ENCODE data around the gene ADAMTS17. TPM values are rescaled to one million over a fixed set of nuclear protein-coding genes. Genes with fewer than 3 reads are reported as not detected.
"Not testable (repeated sequence)": the region's sequence is repeated elsewhere in the genome, so short reads cannot be mapped to it uniquely, and the experiment has no call there.

ADAMTS17 gene
- total RNA-seq, 1 experiment from 2014 or later = 0.16 TPM

DNA sequence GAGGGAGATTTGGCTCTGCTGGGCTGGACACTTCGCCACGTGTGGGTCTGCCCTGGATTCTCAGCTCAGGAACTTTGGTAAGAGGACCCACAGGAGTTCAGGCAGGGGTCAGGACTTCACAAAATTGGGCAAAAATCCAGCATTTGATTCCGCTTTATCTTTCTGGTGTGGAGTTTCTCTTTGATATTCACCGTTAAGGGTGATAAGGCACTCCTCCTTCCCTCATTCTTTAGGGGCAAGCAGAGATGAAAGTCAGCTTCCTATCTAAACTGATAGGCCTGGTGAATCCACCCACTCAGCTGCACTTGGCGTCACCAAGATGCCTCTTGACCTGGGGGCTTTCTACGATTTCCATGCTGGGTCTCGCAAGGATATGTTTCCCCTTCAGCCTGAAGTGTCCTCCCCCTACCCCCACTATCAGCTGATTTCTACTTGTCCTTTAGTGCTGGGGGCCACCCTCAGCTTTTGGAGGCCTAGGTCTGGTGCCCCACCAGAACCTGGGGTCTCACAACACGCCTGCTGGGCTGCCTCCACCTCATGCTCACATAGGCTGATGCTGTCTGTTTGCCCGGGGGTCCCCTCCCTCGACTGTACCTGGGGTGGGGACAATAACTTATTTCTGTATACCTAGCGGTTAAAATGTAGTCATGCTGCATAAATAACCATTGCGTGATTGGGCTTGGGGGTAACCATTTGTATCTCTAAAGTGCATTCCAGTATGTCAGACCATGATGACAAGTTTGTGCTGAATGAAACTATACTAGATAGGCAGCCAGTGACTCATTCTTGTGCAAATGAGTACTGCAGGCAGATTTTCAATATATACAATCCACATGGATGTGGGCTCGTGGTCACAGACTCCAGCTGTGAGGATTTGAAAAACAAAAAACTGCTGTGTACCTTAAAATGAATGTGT lies 248.3 kb downstream of the ADAMTS17 start:
- DNase-seq (ENCODE audit: low spot score) = no peak

DNA sequence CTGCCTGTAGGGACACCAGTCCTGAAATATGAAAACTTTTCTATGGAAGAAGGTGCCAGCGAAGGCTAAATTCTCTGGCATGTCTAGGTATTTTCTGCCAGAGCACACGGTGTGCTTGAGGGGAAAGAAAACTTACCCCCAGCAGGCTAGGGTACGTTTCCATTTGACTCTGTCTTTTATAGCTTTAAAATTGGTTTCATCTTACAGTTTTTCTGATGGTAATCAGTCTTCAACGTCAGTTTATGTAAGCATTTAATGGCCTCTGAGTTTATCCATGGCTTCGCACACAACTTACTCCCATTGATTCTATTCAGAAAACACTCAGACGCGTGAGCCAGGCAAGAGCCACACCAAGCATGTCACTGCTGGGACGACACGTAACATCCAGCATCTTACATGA lies 249.7 kb downstream of the ADAMTS17 start:
- no peak for DNase-seq (ENCODE audit: low spot score)

DNA sequence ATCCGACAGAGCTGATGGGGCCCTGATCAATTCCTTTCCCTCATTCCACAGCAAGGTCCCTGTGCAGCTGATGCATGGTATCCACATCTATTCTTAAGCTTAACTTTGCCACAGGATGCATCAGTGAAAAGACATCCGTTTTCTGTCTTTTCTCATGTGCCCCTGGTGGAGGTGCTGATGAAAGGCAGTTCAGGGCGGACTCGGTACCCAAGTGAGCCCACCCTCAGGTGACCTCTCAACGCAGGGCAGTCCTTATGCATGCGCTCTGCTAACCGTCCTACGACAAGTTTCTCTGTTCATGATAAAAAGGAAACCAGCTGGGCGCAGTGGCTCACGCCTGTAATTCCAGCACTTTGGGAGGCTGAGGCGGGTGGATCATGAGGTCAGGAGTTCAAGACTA lies 251.4 kb downstream of the ADAMTS17 start:
- no peak for DNase-seq (ENCODE audit: low spot score)

DNA sequence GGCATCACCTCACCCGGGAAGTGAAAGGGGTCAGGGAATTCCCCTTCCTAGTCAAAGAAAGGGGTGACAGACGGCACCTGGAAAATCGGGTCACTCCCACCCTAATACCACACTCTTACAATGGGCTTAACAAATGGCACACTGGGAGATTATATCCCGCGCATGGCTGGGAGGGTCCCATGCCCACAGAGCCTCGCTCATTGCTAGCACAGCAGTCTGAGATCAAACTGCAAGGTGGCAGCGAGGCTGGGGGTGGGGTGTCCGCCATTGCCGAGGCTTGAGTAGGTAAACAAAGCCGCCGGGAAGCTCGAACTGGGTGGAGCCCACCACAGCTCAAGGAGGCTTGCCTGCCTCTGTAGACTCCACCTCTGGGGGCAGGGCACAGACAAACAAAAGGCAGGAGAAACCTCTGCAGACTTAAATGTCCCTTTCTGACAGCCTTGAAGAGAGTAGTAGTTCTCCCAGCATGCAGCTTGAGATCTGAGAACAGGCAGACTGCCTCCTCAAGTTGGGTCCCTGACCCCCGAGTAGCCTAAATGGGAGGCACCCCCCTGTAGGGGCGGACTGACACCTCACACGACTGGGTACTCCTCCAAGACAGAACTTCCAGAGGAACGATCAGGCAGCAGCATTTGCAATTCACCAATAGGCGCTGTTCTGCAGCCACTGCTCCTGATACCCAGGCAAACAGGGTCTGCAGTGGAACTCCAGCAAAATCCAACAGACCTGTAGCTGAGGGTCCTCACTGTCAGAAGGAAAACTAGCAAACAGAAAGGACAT lies 257.5 kb downstream of the ADAMTS17 start:
- DNase-seq (ENCODE audit: low spot score) = not testable (repeated sequence)

DNA sequence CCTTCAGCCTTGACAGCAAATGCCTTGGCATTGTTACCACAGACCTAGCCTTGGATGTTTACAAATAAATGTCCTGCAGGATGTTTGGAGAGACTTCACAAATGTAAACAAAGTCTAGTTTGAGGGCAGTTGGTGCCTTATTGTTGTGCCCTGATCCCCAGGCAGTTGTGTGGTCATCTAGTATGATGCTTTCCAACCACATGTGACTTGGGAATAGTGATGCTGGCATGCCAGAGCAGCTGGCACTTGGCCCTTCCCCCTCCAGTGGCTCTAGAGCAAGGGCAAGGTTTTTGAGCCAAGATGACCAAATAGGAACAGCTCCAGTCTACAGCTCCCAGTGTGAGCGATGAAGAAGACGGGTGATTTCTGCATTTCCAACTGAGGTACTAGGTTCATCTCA lies 258.2 kb downstream of the ADAMTS17 start:
- no peak for DNase-seq (ENCODE audit: low spot score)

DNA sequence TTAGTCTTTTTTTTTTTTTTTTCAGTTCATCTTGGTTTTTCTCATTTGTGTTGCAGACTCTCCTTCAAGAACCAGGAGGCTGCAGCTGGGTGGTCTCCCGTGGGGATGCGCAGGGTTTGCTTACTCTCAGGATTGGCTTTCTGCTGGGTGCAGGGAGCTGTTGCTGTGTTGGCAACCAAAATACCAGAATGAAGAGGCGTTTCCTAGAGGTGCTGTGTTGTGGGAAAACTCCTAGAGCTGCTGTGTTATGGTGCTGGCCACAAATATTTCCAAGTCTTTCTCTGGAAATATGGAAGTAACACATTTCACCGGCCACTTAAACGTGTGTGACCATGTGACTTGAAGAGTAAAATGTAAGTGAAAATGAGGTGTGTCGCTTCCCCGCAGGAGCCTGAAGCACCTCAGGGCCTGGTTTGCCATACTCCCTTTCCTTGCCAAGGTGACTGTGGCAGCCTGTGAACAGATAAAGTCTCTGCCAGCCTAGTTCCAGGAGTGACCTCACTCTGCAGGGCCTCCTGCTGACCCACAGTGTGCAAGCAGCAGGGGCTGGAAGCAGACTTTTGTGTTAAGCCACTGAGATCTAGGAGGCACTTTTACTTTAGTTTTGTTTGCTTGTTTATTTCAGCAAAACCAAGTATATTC lies 258.9 kb downstream of the ADAMTS17 start:
- no peak for DNase-seq (ENCODE audit: low spot score)

DNA sequence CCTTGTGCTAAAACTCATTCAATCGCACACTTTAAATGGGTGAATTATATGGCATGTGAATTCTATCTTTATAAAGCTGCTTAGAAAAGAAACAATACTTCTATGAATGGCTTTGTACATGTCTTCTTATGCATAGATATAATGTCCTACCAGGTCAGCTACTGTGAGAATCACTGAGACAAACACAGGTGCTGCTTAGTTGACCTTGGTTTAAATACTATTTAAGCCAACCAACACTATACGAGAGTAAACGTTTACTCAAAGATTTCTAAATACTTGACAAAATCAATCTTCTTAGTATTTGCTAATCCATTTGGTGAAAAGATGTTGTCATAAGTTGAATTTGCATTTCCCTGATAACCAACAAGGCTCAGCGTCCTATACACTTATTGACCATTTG lies 260.3 kb downstream of the ADAMTS17 start:
- DNase-seq (ENCODE audit: low spot score) = no peak

DNA sequence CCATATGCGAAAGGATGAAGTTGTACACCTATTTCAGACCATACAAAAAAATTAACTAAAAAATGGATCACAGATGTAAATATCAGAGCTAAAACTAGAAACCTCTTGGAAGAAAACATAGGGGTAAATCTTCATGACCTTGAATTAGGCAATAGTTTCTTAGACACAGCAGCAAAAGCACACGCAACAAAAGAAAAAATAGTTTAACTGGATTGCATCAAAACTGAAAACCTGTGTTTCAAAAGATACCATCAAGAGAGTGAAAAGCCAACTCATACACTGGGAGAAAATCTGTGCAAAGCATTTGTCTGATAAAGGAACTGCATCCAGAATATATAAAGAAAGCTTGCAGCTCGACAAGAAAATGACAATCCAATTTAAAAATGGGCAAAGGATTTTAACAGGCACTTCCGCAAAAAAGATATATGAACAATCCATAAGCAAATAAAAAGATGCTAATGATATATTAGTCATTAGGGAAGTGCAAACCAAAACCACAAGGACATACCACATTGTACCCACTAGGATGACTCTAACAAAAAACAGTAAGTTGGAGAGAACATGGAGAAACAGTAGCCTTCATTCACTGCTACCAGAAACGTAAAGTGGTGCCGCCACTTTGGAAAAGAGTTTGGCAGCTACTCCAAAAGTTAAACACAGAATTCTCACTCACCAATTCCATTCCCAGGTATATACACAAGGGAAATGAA lies 263.1 kb downstream of the ADAMTS17 start:
- DNase-seq (ENCODE audit: low spot score) = peak; percentile 25

DNA sequence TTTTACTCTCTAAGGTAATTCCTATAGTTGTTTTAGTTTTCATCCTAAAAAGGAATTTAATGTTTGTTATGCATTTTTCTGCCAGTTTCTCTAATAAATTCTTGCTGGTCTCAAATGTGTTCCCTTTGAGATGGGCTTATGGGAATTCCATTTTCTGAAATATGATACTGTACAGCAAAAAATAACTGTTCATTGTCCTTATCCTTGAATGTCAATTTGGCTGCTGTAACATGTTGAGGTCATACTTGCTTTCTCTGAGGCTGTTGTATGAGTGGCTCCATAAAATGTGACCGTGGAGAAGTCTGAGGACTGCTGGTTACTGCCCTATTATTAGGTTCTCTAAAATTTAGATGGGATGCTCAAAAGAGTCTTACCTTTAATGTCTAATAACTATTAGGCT lies 266.5 kb downstream of the ADAMTS17 start:
- DNase-seq (ENCODE audit: low spot score) = no peak

DNA sequence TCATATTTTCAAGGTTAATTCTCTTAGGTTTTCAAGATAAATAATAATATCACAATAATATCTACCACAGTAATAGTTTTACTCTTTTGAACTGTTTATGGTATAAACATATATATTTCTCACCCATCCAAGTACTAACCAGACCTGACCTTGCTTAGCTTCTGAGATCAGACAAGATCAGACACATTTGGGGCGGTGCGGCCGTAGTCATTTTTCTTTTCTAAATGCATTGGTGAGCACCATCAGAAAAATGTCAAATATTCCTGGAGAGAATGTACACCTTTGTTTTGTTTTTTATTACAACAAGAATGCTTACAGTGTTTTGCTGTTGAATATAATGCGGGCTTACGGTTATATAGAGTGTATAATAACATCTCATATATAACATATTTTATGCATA lies 267.8 kb downstream of the ADAMTS17 start:
- no peak for DNase-seq (ENCODE audit: low spot score)

DNA sequence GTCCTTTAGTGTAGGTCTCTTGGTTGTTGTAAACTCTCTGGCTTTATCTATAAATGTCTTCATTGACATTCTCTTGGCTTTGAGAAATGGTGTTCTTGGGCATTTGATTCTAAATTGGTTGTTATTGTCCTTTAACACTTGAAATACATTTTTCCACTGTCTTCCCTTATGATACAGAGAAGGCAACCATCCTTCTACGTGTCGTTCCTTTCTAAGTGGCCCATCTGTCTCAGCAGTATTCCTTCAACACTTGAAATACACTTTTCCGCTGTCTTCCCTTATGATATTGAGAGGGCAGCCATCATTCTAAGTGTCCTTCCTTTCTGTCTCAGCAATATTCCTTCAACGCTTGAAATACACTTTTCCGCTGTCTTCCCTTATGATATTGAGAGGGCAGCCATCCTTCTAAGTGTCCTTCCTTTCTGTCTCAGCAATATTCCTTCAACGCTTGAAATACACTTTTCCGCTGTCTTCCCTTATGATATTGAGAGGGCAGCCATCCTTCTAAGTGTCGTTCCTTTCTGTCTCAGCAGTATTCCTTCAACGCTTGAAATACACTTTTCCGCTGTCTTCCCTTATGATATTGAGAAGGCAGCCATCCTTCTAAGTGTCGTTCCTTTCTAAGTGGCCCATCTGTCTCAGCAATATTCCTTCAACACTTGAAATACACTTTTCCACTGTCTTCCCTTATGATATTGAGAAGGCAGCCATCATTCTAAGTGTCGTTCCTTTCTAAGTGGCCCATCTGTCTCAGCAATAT lies 275.1 kb downstream of the ADAMTS17 start:
- DNase-seq (ENCODE audit: low spot score) = not testable (repeated sequence)

DNA sequence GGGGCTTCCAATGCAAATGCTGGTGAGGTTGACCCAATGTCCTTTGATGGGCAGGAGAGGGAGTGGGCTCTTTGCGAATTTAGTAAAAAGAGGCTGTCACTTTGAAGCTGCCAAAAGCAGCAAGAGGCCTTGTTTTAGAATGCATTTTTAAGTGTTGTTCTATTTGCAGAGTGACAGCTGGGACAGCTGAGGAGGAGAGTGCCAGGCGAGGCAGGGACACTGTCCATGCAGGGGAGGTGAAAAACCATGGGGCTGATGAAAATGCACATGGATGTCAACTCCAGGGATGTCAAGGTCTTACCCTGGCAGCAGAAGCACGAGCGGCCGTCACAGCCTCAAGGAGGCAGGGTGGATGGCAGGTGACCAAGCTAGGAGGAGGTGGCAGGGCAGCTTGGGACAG lies 279.8 kb downstream of the ADAMTS17 start:
- no peak for DNase-seq (ENCODE audit: low spot score)

DNA sequence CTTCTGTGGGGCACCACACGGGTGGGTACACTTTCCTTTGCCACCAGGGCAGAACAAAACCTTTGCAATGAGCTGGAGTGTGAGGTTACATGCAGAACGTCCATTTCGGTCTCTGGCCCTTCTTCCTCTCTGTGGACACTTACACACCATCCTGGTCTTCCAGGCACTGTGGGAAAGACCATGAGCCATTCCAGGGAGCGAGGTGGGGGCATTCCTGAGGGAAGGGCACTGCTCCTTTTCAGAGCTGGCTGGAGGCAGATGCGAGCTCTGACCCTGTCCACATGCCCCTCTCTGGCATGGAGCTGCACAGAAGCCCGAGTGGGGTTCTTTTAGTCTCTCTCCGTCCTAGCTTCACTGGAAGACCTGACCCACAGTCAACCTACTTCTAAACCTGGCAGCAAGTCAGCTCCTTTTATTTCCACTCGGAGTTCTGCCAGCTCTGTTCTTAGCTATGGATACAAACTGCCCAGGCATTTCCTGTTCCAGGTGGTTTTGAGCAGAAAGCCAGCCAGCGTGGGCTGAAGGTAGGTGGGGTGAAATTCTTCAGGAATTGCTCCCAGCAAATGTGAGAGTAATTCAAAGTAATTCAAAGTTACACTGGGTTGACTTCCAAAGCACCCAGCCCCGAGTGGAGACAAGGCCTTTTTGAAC lies 281.4 kb downstream of the ADAMTS17 start:
- DNase-seq (ENCODE audit: low spot score) = peak; percentile 66

DNA sequence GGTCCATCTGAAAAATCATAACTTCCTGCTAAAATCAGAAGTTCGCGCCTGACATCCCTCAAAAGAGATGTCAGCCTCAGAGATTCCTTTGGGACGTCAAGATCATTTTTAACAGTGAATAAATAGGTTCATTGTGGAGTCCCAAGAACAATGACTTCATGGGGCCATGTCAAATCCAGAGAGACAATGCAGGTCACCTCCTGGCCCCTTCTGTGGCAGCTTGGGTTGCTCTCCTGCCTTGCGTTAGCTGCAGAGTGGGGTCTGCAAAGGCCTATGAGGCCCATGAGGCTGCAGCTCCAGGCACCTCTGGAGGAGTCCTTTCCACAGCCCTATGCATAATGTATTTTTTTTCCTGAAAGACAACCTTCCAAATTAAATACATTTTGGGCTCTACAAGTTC lies 282.3 kb downstream of the ADAMTS17 start:
- no peak for DNase-seq (ENCODE audit: low spot score)

DNA sequence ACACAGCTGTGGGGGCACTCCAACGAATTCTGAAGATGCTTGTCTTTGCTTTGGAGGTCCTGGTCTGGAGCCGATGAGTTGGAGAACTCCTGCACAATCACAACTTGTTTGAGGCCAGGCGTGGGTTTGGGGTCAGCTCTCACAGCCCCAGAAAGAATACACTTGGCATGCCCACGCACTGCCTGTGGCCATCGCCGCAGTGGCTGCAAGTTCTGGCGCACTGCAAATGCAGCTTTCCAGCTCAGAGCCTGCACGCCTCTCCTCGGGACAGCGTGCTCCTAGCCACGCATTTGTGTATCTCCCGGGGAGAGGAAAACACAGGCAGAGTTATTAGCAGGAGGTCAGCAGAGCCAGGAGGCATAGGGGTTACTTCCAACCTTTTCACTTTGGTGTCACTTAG lies 282.7 kb downstream of the ADAMTS17 start:
- no peak for DNase-seq (ENCODE audit: low spot score)

DNA sequence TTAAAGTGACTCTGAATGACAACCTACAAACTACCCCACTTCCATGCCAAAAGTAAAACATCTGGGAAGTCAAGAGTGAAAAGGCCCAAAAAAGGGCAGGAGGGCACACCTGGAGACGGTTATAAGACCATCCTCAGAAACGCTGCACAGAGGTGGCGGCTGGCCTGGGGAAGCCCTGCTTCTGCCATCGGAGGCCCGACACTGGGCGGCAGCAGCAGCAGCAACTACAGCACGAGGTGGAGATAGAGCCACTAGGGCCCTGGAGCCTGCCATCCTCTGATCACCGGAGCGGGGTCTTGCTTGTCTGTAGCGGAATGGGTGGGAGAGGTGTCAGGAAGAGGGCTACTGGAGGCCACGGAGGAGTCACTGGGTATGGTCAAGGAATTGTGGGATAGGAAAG lies 283.3 kb downstream of the ADAMTS17 start:
- DNase-seq (ENCODE audit: low spot score) = no peak

DNA sequence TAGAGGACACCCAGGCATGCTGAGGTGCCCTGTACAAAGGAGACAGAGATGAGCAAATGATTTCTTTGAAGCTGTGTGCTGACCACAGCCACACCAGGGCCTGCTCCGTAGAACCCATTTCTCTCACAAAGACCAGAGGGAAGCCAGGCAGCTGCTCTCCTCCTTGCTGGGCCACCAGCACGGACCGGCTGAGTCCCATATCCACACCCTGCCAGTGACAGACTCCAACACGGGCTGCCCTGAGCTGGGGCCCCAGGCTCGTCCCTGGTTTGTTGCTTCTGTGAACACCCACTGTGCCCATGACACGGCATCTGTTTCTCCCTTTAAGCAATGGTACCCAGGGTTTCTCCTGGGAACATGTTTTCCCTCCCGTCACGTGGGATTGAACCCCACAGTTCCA lies 284.5 kb downstream of the ADAMTS17 start:
- DNase-seq (ENCODE audit: low spot score) = no peak

DNA sequence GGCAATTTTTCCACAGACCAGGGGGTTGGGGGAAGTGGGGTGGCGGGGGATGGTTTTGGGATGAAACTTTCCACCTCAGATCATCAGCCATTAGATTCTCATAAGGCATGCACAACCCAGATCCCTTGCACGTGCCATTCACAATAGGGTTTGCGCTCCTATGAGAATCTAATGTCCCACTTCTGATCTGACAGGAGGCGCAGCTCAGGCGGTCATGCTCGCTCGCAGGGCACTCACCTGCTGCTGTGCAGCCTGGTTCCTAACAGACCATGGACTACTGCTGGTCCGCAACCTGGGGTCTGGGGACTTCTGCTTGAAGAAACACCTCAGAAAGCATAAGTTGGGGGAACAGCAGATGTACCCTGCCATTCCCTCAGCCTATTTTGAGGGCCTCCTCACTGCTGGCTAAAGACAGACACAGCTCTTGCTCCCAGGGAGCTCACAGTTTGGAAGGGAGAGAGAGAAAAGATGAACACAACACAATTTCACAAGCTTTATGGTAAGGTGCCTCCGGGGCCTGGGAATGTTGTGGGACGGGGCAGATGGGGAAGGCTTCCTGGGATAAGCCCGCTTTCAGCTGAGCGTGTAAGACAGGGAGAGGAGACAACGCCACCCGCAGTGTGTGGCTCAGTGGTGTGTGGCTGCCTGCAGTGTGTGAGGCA lies 285.2 kb downstream of the ADAMTS17 start:
- DNase-seq (ENCODE audit: low spot score) = no peak

DNA sequence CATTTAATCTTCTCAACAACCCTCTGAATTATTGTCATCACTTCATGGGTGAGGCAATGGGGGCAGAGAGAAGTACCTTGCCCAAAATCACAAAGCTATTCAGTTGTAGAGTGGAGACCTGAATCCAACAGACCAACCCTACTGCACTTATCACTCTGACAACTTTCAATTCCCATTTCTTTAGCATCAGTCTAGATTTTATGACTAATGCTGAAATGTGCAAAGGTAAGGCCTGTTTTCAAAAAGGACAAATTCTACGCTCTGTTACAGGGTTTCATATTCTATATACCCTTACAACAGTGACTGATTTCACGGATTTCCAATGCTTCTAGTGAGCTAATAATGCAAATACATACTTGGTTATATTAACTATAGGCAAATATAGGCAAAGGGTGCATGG lies 286.0 kb downstream of the ADAMTS17 start:
- DNase-seq (ENCODE audit: low spot score) = no peak

DNA sequence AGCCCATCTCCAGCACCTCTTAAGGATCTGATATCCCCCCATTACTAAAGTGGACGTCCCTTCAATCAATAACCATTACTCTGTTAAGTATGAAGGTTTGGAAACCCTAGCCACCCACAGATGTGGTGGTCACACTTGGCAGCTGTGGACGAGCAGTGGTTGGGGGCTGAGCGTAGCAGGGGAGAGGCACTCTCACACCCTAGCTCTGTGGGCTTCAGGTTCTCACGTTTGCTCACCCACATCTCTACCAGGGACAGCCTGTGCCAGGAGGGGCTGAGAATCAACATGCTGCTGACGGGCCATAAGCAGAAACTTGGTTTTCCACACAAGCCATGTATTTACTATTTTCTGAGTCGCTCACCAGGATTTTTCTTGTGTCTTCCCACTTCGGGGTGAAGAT lies 287.2 kb downstream of the ADAMTS17 start:
- no peak for DNase-seq (ENCODE audit: low spot score)

All from A172 (cell line).